GM12873 (cell line): ENCODE measurements around the gene KASH5.

Experiments
- CTCF ChIP-seq: IDR thresholded peaks from 2 replicates; pipeline ENCODE4 v1.5.1; 2012; ENCODE audit warnings: low read depth, mild to moderate bottlenecking, moderate library complexity, low read length, control low read depth; ENCODE audit not compliant: insufficient read depth; ENCODE audit errors: missing control alignments

KASH5 gene

GRCh38 chr19:49378512-49378911 lies 9.5 kb upstream of the KASH5 start:
- no peak for TF ChIP-seq CTCF

GRCh38 chr19:49380391-49380790 lies 7.7 kb upstream of the KASH5 start:
- no peak for TF ChIP-seq CTCF

- no peak for TF ChIP-seq CTCF
These were observed 5.4 kb upstream of the KASH5 start for GRCh38 chr19:49382639-49383038.

- no peak for TF ChIP-seq CTCF
These were observed 4.5 kb upstream of the KASH5 start for GRCh38 chr19:49383599-49383998.

GRCh38 chr19:49389406-49389805 lies 1.4 kb downstream of the KASH5 start:
- TF ChIP-seq CTCF = no peak

GRCh38 chr19:49390131-49390928 lies 2.3 kb downstream of the KASH5 start:
- TF ChIP-seq CTCF = no peak

GRCh38 chr19:49390929-49391359 lies 2.9 kb downstream of the KASH5 start:
- TF ChIP-seq CTCF = no peak
